ENCODE data around the gene BCL2L13.

DNA sequence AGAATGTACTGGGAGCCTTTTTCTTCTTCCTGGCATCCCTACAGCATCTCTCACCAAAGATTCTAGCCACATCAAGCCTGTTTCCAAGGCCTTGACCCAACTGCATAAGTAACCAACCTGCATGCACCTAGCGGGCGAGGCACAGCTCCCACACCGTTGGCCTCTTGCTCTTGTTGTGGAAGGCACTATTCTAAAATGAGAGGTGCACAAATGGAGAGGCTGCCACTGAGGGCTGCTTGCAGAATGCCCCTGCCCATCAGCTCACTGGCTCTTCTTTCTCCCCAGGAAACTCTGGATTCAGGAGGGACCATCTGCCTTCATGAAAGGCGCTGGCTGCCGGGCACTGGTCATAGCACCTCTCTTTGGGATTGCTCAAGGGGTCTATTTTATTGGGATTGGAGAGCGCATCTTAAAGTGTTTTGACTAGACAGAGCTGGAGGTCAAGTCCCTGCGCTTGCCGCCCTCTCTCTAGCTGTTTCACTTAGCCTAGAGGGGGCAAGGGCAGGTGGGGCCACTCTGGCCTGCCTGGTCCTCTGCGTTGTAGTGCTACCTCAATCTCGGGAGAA, 48.7 kb upstream of the BCL2L13 start:
- TF ChIP-seq, protein P1, sequence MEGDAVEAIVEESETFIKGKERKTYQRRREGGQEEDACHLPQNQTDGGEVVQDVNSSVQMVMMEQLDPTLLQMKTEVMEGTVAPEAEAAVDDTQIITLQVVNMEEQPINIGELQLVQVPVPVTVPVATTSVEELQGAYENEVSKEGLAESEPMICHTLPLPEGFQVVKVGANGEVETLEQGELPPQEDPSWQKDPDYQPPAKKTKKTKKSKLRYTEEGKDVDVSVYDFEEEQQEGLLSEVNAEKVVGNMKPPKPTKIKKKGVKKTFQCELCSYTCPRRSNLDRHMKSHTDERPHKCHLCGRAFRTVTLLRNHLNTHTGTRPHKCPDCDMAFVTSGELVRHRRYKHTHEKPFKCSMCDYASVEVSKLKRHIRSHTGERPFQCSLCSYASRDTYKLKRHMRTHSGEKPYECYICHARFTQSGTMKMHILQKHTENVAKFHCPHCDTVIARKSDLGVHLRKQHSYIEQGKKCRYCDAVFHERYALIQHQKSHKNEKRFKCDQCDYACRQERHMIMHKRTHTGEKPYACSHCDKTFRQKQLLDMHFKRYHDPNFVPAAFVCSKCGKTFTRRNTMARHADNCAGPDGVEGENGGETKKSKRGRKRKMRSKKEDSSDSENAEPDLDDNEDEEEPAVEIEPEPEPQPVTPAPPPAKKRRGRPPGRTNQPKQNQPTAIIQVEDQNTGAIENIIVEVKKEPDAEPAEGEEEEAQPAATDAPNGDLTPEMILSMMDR (IDR thresholded peaks at IDR 0.05; ENCODE audit: insufficient read depth, low read length) = no peak
- TF ChIP-seq POLR2AphosphoS5 (IDR thresholded peaks at IDR 0.05; ENCODE audit: low read depth) (no peak), SPI1 (IDR thresholded peaks at IDR 0.05; ENCODE audit: borderline replicate concordance, low read depth) (no peak), GABPA (IDR thresholded peaks at IDR 0.05; ENCODE audit: low read depth) (no peak)
- TF ChIP-seq, protein P2, sequence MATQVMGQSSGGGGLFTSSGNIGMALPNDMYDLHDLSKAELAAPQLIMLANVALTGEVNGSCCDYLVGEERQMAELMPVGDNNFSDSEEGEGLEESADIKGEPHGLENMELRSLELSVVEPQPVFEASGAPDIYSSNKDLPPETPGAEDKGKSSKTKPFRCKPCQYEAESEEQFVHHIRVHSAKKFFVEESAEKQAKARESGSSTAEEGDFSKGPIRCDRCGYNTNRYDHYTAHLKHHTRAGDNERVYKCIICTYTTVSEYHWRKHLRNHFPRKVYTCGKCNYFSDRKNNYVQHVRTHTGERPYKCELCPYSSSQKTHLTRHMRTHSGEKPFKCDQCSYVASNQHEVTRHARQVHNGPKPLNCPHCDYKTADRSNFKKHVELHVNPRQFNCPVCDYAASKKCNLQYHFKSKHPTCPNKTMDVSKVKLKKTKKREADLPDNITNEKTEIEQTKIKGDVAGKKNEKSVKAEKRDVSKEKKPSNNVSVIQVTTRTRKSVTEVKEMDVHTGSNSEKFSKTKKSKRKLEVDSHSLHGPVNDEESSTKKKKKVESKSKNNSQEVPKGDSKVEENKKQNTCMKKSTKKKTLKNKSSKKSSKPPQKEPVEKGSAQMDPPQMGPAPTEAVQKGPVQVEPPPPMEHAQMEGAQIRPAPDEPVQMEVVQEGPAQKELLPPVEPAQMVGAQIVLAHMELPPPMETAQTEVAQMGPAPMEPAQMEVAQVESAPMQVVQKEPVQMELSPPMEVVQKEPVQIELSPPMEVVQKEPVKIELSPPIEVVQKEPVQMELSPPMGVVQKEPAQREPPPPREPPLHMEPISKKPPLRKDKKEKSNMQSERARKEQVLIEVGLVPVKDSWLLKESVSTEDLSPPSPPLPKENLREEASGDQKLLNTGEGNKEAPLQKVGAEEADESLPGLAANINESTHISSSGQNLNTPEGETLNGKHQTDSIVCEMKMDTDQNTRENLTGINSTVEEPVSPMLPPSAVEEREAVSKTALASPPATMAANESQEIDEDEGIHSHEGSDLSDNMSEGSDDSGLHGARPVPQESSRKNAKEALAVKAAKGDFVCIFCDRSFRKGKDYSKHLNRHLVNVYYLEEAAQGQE (IDR thresholded peaks at IDR 0.05; ENCODE audit: insufficient replicate concordance, low read depth) = no peak
